GM19372 (cell line): ENCODE measurements around the gene RBP5.

Source experiments
- ATAC-seq: cut with Tn5 transposase; IDR thresholded peaks from one replicate; pipeline ENCODE4 v1.9.1; 2021; ENCODE audit warnings: mild to moderate bottlenecking, low read depth, moderate library complexity; ENCODE audit not compliant: unreplicated experiment

The RBP5 gene

DNA sequence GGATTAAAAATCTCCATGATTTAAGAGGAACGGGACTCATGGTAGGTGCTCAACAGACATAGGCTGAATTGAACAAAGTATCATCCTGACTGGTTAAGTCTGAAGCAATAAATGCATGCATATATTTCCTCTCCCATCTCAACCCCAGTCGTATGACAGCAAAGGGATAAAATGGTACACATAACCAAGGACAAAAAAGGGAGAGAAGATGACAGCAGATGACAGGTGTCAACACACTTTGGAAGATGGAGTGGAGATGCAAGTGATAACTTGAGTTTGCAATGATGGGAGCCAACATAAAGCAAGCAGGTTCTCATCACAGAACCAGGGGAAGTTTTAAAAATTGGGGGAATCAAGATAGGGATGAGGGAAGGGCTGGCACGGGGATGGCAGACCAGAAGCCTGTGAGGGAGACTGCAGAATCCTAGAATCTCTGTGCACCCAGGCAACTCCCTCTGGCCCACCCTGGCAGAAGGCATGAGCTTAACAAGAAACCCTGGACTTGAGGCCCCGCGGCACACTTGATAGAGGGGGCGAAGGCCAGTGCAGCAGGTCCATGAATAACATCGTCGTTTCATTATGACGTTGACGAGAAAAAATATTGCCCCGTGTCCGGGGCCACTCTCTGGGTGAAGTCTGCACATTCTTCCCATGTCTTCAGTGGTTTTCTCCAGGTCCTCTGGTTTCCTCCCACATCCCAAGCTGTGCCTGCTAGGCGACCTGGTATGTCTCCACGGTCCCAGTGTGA, 24.7 kb downstream of the RBP5 start:
- no peak for ATAC-seq

DNA sequence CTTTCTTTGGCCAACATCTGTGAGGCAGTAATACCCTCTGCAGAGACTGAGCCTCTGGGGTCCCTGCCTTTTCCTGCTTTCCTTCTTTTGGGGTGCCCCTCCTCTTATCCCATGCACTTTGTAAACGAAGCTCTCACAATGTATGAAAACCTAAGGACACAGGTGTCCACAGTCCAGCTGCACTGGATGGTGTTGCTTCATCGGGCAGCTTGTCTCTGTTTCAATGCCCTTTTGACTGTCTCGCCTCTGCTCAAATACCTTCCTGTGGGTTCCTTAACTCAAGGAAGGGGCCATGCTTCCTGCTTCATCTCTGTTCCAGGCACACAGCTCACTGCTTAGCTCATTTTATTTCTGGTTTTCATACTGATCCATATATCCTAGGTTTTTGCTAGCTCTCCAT, 26.1 kb downstream of the RBP5 start:
- ATAC-seq, result no peak

DNA sequence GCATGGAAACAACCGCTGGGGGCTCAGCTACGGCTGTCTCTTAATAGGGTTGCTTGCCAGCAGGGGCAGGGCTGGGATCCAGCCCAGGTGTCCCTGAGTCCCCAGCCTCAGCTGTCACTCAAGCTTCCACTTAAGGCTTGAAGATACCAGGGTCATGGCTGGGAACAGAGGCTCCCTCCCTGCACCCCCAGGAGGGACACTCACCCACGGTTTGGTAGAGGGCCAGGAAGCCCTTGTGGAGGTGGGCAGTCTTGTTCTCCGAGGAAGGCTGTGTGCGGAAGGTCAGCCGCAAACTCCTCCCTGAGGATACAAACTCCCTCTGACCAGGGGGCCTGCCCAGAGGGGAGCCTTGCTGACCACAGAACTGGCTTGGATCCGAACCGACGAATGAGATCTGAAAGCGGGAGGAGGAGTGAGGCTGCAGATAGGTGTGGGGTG, 27.0 kb downstream of the RBP5 start:
- ATAC-seq, result no peak

DNA sequence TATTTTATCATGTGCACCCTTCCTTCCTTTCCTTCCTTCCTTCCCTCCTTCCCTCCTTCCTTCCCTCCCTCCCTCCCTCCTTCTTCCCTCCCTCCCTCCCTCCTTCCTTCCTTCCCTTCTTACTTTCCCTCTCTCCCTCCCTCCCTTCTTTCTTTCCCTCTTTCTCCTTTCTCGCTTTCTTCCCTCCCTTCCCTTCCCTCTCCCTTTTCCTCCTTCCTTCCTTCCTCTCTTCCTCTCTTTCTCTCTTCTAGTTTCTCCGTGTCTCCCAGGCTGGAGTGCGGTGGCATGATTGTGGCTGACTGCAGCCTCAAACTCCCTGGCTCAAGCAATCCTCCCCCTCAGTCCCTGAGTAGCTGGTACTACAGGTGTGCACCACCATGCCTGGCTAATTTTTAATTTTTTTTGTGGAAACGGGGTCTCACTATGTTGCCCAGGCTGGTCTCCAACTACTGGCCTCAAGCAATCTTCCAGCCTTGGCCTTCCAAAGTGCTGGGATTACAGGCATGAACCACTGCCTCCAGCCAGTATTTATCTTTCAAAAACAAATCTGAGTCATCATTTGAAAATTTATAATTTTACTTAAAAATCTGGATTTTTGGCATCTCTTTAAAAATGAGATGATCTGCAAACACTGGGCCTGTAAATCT, 27.5 kb downstream of the RBP5 start:
- no peak for ATAC-seq

DNA sequence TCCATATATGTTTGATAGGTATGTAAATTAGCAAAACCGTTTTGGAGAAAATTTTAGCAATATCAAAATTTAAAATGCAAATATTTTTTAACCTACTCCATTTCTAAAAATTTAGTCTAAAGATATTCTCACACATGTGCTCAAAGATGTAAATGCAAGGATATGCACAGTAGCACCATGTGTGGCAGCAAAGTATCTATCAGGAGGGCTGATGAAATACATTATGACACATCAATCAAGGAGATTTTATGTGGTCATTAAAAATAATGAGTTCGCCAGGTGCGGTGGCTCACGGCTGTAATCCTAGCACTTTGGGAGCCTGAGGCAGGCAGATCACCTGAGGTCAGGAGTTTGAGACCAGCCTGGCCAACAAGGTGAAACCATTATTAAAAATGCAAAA, 28.4 kb downstream of the RBP5 start:
- no peak for ATAC-seq

DNA sequence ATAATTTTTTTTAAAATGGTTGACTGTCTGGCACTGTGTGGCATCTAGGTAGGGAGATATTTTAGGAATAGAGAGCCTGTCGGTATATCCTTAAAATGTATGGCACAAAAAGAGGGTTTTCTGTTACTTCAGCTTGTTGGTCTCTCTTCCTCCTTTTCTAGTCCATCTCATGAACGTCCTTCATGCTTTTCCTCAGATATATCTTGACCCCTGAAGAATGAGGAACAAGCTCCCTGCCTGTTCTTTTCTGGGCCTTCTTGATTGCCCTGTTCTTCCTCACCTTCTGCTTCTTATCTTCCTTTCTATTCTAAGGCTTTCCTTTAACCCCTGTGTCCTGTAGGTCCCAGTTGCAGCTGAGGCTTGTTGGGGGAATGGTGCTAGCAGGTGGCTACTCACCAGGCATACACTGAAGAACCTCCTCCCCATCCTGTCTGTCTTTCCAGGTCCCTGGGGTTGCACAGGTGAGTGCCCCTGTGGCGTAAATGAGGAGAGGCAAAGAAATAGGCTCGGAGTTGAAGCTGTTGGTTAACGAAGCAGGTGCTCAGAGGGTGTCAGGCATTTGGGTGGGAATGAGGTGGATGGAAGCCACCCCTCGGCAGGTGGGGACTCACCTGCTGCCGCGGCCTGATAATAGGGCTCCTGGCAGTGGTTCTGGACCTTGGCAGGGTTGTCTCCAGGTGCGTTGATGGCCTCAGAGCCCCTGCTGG, 29.2 kb downstream of the RBP5 start:
- no peak for ATAC-seq

DNA sequence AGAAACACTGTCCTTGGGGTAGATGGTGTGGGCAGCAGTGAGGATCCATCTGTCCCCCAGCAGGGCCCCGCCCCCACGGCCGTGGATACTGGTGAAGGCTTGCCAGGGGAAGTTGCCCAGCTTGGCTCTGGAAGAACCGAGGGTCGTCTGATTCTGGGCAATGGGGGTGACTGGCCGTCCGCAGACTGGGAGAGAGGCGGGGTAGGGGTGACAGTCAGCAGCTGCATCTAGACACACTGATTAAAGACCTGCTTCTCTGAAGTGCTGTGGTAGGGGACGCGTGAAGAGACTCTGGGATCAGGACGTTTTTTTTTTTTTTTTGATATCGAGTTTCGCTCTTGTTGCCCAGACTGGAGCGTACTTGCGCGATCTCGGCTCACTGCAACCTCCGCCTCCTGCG, 31.7 kb downstream of the RBP5 start:
- no peak for ATAC-seq

DNA sequence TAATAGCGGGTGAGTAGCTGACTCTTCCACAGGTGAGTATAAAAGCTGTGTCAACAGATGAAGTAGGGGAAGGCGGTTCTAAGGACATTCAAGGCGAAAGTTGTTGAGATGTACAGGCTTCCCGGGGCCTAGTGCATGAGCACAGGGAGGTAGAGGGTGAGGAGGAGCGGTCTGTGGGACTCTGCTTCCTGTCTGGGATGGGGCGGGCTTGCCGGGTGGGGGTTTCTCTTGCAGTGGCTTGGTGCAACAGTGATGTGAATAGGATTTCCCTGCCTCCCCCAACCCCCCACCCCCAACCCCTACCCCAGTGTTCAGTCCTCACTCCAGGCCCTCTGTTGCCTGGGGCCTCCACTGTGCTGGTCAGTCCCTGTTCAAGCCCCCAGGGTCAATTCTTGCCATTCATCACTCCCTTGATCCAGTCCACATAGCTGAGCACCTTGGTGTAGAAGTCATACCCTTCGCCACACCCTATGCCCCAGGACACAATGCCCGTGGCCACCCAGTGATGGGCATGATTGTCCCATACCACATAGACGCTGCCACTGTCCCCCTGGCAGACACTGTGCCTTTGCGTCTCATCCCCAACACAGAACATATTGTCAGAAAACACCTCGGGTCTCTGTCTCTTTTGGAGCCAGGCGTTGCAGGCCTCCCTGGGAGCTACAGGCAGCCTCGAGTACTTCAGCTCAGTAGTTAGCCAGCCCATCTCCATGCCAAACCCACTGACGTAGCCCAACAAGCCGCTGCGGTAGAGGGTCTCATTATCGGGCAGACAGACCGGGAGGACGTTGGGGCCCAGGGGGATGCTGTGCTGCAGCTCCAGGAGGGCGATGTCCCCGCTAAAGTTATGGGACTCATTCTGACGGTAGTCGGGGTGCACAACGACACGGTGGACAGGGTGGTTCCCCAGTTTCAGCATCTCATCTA, 32.4 kb downstream of the RBP5 start:
- ATAC-seq, result no peak

DNA sequence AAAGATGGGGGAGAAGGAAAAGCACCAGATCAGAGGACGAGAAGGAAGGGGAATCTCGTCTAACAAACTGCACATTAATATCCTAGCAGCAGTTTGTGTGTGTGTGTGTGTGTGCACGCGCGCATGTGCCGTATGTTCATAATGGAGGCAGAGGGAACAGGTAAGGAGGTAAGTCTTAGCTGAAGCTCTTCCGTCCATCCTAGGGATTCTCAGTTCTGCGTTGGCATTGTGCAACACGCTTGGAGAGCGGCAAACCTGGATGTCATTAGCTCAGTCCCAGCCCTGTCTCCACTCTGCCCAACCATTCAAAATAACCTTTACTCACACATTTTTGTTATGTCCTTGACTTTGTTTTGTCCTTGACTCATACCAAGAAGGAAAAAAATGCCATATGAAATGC, 34.8 kb downstream of the RBP5 start:
- ATAC-seq, result no peak

DNA sequence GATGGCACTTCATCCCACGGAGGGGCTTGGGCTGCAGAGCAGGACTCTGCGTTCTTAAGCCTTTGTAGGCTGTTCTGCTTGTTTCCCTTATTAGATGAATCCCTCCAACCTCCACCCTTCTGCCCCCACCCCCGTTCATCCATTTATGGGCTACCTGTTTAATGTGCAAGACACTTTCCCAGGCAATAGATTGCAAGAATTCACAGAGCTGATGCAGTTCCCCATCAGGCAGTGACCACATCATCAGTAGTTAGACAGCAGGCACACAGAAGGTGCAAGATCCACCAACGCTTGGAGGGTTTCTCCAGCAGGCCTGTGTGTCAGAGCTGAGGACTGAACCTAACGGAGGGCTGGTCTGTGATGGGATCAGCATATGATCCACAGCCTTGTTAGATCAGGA, 35.2 kb downstream of the RBP5 start:
- ATAC-seq, result no peak

DNA sequence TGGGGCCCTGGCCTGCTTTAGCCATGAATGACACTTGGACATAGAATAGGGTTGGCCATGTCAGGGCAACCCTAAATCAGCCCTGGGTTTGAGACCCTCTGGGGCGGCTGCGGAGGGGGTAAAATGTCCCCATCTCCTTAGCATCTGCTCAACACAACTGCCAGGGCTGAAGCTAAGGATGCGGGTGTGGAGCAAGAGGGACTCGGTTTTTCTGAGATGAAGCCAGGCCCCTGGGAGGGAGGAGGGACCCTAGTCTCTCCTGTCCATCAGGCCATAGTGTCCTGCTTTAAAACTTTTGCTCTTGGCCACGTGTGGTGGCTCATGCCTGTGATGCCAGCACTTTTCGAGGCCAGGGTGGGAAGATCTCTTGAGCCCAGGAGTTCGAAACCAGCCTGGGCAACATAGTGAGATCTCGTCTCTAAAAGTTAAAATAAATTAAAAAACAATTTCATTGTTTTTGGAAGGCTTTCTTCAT, 35.7 kb downstream of the RBP5 start:
- no peak for ATAC-seq

DNA sequence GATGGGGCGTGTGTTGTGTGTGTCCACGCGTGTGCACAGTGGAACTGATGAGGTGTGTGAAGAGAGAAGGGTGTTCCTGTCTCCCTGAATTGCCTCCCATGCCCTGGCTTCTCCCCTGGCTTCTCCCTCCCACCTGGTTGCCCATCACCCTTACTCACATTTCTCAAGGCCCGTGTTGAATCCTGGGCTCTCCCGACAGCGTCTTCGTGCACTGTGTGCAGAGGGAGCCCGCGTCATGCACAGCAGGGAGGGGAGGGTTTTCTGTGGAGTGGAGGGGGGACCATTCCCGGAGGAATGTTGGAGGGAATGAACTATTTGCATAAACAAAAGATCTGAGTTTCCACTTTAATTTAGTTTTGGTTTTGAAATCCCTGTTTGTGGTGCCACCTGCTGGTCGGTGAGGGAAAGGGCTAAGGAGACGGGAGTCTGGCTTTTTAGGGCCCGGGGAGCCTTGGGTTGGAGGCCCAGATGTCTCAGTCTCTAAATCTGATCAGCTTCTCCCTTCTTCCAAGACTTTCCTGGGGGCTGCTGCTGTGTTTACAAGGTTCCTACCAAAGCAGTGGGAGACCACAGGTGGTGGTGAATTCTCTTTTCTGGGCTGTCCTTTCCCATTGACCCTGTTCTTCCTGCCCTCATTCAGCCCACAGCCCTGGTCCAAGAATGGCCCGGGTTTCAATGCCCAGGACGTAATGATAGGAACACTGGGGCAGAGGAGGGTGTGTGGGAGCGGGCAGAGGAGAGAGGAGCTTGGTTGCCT, 36.3 kb downstream of the RBP5 start, which contains the start of gene C1R:
Gene C1R (minus strand): TSS at position 217 of the 757 bp plus-strand sequence. CDS start 57 bp downstream, at position 160.
- no peak for ATAC-seq

DNA sequence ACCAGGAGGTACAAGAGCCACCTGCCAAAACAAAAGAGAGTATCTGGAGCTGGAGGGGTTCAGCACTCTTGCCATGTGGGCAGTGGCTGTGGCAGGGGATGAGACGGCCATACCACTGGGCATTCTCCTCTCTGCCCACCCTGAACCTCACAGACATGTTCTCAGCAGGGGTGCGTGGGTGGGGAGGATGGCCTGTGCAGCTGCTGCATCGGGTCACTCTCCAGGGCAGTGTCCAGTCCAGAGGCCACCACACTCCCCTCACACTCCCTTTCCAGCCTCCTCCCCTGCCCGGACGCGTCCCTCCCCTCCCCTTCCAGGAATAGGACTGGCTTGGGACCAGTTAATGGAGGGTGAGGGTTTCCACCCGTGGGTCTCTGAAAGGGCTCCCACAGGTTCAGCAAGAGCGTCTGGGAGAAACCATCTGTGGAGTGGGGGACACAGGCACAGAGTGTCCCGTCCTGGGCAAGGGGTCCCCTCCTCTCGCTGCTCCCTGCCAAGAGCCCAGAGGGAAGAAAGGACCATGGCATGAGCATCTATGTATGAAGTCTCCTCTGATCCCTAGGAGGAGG, 36.9 kb downstream of the RBP5 start:
- no peak for ATAC-seq

DNA sequence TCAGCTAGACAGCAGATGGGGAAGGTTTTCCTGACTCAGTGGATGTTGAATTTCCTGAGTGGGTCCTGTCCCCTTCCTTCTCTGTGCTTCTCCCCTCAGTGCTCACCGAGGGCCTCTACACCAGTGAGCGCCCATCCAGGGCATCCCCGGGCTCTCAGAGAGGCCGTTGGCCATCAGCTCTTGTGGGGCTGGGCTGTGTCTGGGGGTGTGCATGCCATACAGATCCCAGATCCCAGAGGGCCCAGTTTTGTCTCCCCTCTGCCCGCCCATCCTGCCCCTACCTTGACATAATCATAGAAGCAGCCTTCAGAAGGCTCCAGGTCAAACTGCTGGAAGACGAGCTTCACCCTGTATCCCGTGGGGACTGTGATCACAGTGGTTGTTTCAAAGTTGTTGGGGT, 37.5 kb downstream of the RBP5 start:
- ATAC-seq, result no peak

DNA sequence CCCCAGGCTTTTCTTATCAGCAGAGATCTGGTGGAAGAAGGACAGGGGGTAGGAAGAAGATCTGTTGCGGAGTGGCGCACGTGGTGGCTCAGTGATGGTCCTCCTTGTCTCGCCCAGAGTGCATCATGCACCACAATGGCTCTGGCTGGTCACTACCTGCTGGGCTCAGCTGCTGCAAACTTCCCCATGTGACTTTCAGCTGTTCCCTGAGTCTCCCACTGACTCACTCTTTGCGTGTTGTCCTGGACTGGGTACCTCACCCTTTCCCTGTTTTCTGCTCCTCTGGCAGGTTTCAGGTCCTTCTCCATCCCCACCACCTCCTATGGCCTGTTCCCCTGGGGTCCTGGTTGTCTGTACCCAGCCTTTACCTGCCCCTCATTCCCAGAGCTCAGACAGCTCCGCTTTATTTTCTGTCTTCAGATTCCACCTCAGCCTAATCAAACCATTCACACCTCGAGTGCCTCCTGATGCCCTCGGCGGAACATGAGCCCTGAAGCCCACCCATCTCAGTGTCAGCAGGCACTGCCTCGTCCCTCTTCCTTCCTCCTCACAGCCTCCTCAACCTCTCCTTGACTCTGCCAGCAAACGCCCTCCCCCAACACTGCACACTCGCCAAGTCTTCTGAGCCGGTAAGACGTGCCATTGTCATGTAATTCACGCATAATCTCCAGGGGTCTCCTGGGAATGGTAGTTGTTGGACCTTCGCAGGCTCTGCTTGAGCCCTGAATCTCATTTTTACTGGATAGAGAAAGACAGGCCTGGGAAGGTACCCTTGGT, 38.3 kb downstream of the RBP5 start:
- no peak for ATAC-seq

DNA sequence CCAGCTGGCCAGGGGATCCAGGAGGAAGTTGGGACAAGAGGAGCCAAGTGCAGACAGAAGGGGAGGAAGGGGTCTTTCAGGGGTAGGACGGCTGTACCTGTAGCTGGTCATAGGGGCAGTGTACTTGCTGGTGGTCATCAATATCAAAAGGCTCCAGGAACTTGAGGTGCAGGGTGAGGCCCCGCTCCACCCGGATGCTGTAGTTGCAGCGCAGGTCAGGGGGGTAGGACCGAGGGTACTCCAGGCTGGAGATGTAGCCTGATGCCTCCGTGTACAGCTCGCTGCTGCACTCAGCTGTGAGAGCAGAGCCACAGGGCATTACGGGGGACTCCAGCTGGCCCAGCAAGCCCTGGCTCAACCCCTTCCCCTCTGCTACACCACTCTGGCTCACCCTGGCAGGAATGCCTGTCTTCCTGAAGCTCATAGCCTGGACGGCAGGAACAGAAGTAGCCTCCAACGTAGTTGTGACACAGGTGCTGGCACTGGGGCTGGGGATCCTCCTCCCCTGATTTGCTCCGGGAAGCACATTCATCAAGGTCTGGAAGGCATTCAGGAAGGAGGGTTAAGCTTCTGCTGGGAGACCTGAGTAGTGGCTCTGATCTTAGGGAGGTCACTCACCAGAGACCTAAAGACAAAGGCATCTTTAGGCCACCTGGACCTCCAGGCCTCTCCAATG, 39.4 kb downstream of the RBP5 start:
- ATAC-seq, result no peak

DNA sequence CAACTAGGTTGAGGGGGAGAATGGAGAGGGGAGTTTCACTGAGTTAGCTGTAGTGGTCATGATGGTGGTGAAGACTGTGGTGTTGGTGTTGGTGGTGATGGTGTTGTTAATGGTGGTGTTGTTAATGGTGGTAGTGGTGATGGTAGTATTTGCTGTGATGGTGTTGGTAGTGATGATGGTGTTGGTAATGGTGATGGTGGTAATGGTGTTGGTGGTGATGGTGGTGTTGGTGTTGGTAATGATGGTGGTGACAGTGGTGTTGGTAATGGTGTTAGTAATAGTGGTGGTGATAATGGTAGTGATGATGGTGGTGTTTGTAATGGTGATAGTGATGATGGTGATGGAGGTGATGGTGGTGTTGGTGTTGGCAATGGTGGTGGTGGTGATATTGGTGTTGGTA, 45.6 kb downstream of the RBP5 start:
- no peak for ATAC-seq

DNA sequence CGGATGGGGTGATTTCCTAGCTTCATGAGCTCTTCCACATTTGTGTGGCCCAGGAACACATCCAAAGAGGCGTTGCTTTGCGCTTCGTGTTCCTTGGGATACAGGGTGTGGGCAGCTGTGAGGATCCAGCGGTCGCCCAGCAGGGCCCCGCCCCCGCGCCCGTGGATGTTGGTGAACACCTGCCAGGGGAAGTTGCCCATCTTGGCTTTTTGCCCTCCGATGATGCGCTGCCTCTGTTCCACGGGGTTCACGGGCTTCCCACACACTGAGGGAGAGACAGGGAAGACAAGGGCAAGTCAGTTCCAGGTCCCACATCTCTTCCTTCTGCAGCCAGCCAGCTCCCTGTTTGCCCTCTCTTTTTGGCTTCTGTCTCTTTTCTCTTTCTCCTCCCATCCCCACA, 47.7 kb downstream of the RBP5 start:
- ATAC-seq, result no peak
